Trophoblast cell (in vitro differentiated cells and primary cell): Measurements from ENCODE around the gene DHDH.

Source experiments
- DNase-seq, 2 donors: peaks; one replicate each; pipeline ENCODE4 v3.0.0-alpha.2; 2016
- H2AFZ ChIP-seq: 2 replicates; pipeline ENCODE4 v1.6.1; 2013; ENCODE audit warnings: low read length, moderate library complexity, mild to moderate bottlenecking; ENCODE audit not compliant: insufficient read depth, poor library complexity
- H2AK5ac ChIP-seq: 2 replicates; pipeline ENCODE4 v1.6.1; 2013; ENCODE audit warnings: mild to moderate bottlenecking, low read length
- H2BK120ac ChIP-seq: 2 replicates; pipeline ENCODE4 v1.6.1; 2013; ENCODE audit warnings: low read length, mild to moderate bottlenecking, moderate library complexity; ENCODE audit not compliant: insufficient read depth, poor library complexity
- H2BK12ac ChIP-seq: 2 replicates; pipeline ENCODE4 v1.6.1; 2013; ENCODE audit warnings: mild to moderate bottlenecking, low read length, moderate library complexity
- H2BK5ac ChIP-seq: 2 replicates; pipeline ENCODE4 v1.6.1; 2013; ENCODE audit warnings: low read length, low read depth, moderate library complexity, mild to moderate bottlenecking; ENCODE audit not compliant: poor library complexity
- H3K14ac ChIP-seq: 2 replicates; pipeline ENCODE4 v1.6.1; 2013; ENCODE audit warnings: mild to moderate bottlenecking, low read length
- H3K18ac ChIP-seq: 2 replicates; pipeline ENCODE4 v1.6.1; 2013; ENCODE audit warnings: mild to moderate bottlenecking, low read length
- H3K23ac ChIP-seq: 2 replicates; pipeline ENCODE4 v1.6.1; 2013; ENCODE audit warnings: low read length
- H3K27ac ChIP-seq: 2 replicates; pipeline ENCODE4 v1.5.1; 2013; ENCODE audit warnings: low read depth, mild to moderate bottlenecking, inconsistent platforms, low read length, moderate library complexity
- H3K27me3 ChIP-seq: 2 replicates; pipeline ENCODE4 v1.6.1; 2013; ENCODE audit warnings: inconsistent platforms, mild to moderate bottlenecking, low read length, moderate library complexity; ENCODE audit not compliant: insufficient read depth
- H3K36me3 ChIP-seq, 2 experiments: 1 replicate in 1 of 2; 2 replicates in 1 of 2; pipeline ENCODE4 v1.6.1; 2013; ENCODE audit warnings: low read length in 2 of 2, mild to moderate bottlenecking in 2 of 2, moderate library complexity in 1 of 2; ENCODE audit not compliant: insufficient read depth in 2 of 2, control insufficient read depth in 1 of 2
- H3K4ac ChIP-seq: 2 replicates; pipeline ENCODE4 v1.6.1; 2013; ENCODE audit warnings: low read depth, mild to moderate bottlenecking, low read length, moderate library complexity
- H3K4me1 ChIP-seq, 2 experiments: 1 replicate in 1 of 2; 2 replicates in 1 of 2; pipeline ENCODE4 v1.6.1; 2013; ENCODE audit warnings: low read length in 2 of 2, mild to moderate bottlenecking in 2 of 2, moderate library complexity in 1 of 2; ENCODE audit not compliant: insufficient read depth in 2 of 2, control insufficient read depth in 1 of 2
- H3K4me2 ChIP-seq: 2 replicates; pipeline ENCODE4 v1.6.1; 2013; ENCODE audit warnings: inconsistent platforms, mild to moderate bottlenecking, low read length, moderate library complexity
- H3K4me3 ChIP-seq: 2 replicates; pipeline ENCODE4 v1.5.1; 2013; ENCODE audit warnings: mild to moderate bottlenecking, low read depth, low read length, inconsistent platforms
- H3K79me1 ChIP-seq: one replicate; pipeline ENCODE4 v1.6.1; 2013; ENCODE audit warnings: low read length
- H3K79me2 ChIP-seq: 2 replicates; pipeline ENCODE4 v1.6.1; 2013; ENCODE audit warnings: low read length, mild to moderate bottlenecking; ENCODE audit not compliant: control insufficient read depth, insufficient read depth, poor library complexity
- H3K9ac ChIP-seq: 2 replicates; pipeline ENCODE4 v1.6.1; 2013; ENCODE audit warnings: mild to moderate bottlenecking, low read length
- H3K9me3 ChIP-seq: 2 replicates; pipeline ENCODE4 v1.6.1; 2013; ENCODE audit warnings: low read depth, mild to moderate bottlenecking, control low read depth, inconsistent platforms, low read length; ENCODE audit not compliant: insufficient read depth
- H4K12ac ChIP-seq: 2 replicates; pipeline ENCODE4 v1.6.1; 2013; ENCODE audit warnings: low read depth, mild to moderate bottlenecking, low read length, moderate library complexity
- H4K8ac ChIP-seq: 2 replicates; pipeline ENCODE4 v1.6.1; 2013; ENCODE audit warnings: low read depth, mild to moderate bottlenecking, low read length, moderate library complexity
- H4K91ac ChIP-seq: one replicate; pipeline ENCODE4 v1.6.1; 2013; ENCODE audit warnings: low read depth, mild to moderate bottlenecking, low read length, moderate library complexity
- WGBS: extraction: QIAGEN DNeasy Blood & Tissue Kit; methylation state at CpG from one replicate; pipeline ENCODE4 v1.1.7; 2013; ENCODE audit warnings: missing lambda C conversion rate; ENCODE audit not compliant: insufficient read length, insufficient coverage; ENCODE audit errors: extremely low coverage; 5-methylcytosine and 5-hydroxymethylcytosine counted together

The DHDH gene

GRCh38 chr19:48953990-48954594 lies 20.6 kb downstream of the DHDH start:
- WGBS: no CpG with 5 or more reads among the region's 11 CpGs
- no peaks in the 10 kb centered on the region for H3K9me3 ChIP-seq
- peak overlapping the region; percentile 66 for H3K4me2 ChIP-seq
- H3K4ac ChIP-seq: peak overlapping the region; percentile 44
- H3K27ac ChIP-seq: peak overlapping the region; percentile 5
- peaks cover 14% of the 10 kb centered on the region for H3K79me1 ChIP-seq
- H4K8ac ChIP-seq: peak overlapping the region; percentile 89
- no peak overlapping the region for H2BK12ac ChIP-seq
- no peak overlapping the region for H3K23ac ChIP-seq
- H4K12ac ChIP-seq: peak overlapping the region; percentile 55
- peaks cover 15 to 16% of the 10 kb centered on the region in 2 experiments for H3K36me3 ChIP-seq
- H2BK5ac ChIP-seq: no peak overlapping the region
- H3K79me2 ChIP-seq: peaks cover 11% of the 10 kb centered on the region
- H3K27me3 ChIP-seq: no peaks in the 10 kb centered on the region
- H3K14ac ChIP-seq: no peak overlapping the region
- DNase-seq: no peak
- H2AK5ac ChIP-seq: peak overlapping the region; percentile 15
- no peak overlapping the region for H3K4me3 ChIP-seq
- peaks cover 8 to 16% of the 10 kb centered on the region in 2 experiments for H3K4me1 ChIP-seq
- H3K18ac ChIP-seq: peak overlapping the region; percentile 23
- no peak overlapping the region for H2BK120ac ChIP-seq
- peak overlapping the region; percentile 28 for H3K9ac ChIP-seq
- H4K91ac ChIP-seq: peak overlapping the region; percentile 48
- peak overlapping the region; percentile 91 for H2AFZ ChIP-seq

GRCh38 chr19:48954595-48955307 lies 21.3 kb downstream of the DHDH start, which contains the start of gene BAX:
TSS of gene BAX (plus strand) at chr19:48954875. CDS start at chr19:48954929, 54 bp downstream.
- no peaks in the 10 kb centered on the region for H3K9me3 ChIP-seq
- H3K23ac ChIP-seq: no peak within 1 kb of the TSS
- H3K14ac ChIP-seq: peak within 1 kb of the TSS; percentile 98
- peaks cover 8 to 16% of the 10 kb centered on the region in 2 experiments for H3K4me1 ChIP-seq
- H4K8ac ChIP-seq: peak within 1 kb of the TSS; percentile 99
- H3K79me1 ChIP-seq: peaks cover 14% of the 10 kb centered on the region
- peak within 1 kb of the TSS; percentile 100 for H2BK120ac ChIP-seq
- peak within 1 kb of the TSS; percentile 95 for H4K12ac ChIP-seq
- H3K9ac ChIP-seq: peak within 1 kb of the TSS; percentile 80
- H3K27me3 ChIP-seq: no peaks in the 10 kb centered on the region
- H3K27ac ChIP-seq: peak within 1 kb of the TSS; percentile 90
- H3K79me2 ChIP-seq: peaks cover 11% of the 10 kb centered on the region
- H3K4ac ChIP-seq: peak within 1 kb of the TSS; percentile 99
- peak within 1 kb of the TSS; percentile 88 for H3K4me3 ChIP-seq
- peak within 1 kb of the TSS; percentile 66 for H3K4me2 ChIP-seq
- peaks cover 15 to 16% of the 10 kb centered on the region in 2 experiments for H3K36me3 ChIP-seq
- H3K18ac ChIP-seq: peak within 1 kb of the TSS; percentile 99
- WGBS: no CpG with 5 or more reads among the region's 71 CpGs
- H2AFZ ChIP-seq: peak within 1 kb of the TSS; percentile 91
- peak; percentile 97 to 98 for DNase-seq
- peak within 1 kb of the TSS; percentile 100 for H4K91ac ChIP-seq
- H2AK5ac ChIP-seq: peak within 1 kb of the TSS; percentile 99
- H2BK5ac ChIP-seq: peak within 1 kb of the TSS; percentile 100
- peak within 1 kb of the TSS; percentile 79 for H2BK12ac ChIP-seq

DNA sequence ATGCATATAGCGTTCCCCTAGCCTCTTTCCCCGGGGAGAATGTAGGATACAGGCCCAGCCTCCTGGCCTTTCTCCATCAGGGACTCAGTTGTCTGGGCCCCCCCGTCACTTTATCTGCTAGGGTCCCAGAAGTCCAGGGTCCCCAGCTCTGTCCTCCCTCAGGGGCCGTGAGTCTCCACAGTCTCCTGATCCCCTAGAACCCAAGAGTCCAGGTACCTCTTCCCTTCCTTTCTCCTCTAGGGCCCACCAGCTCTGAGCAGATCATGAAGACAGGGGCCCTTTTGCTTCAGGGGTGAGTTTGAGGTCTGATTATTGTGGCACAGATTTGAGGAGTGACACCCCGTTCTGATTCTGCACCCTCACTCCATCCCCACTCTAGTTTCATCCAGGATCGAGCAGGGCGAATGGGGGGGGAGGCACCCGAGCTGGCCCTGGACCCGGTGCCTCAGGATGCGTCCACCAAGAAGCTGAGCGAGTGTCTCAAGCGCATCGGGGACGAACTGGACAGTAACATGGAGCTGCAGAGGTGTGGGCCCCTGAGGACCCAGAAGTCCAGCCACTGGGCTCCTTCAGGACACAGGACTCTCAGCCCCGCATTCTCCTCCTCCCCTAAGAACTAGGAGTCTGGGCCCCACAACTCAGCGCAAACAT lies 21.9 kb downstream of the DHDH start:
- peak overlapping the region; percentile 88 for H3K4me3 ChIP-seq
- H3K4me2 ChIP-seq: peak overlapping the region; percentile 66
- H2AK5ac ChIP-seq: peak overlapping the region; percentile 99
- H4K91ac ChIP-seq: peak overlapping the region; percentile 100
- peak overlapping the region; percentile 79 for H2BK12ac ChIP-seq
- peak overlapping the region; percentile 98 for H3K14ac ChIP-seq
- H3K4me1 ChIP-seq: peaks cover 8 to 16% of the 10 kb centered on the region in 2 experiments
- H2BK5ac ChIP-seq: peak overlapping the region; percentile 100
- H3K36me3 ChIP-seq: peaks cover 15 to 16% of the 10 kb centered on the region in 2 experiments
- peak overlapping the region; percentile 99 for H3K4ac ChIP-seq
- H3K79me2 ChIP-seq: peaks cover 11% of the 10 kb centered on the region
- DNase-seq: no peak
- WGBS: no CpG with 5 or more reads among the region's 16 CpGs
- H3K79me1 ChIP-seq: peaks cover 14% of the 10 kb centered on the region
- H3K9me3 ChIP-seq: no peaks in the 10 kb centered on the region
- peak overlapping the region; percentile 90 for H3K27ac ChIP-seq
- peak overlapping the region; percentile 99 for H4K8ac ChIP-seq
- no peaks in the 10 kb centered on the region for H3K27me3 ChIP-seq
- H2BK120ac ChIP-seq: peak overlapping the region; percentile 100
- no peak overlapping the region for H3K23ac ChIP-seq
- peak overlapping the region; percentile 80 for H3K9ac ChIP-seq
- H2AFZ ChIP-seq: peak overlapping the region; percentile 89
- peak overlapping the region; percentile 95 for H4K12ac ChIP-seq
- peak overlapping the region; percentile 99 for H3K18ac ChIP-seq

DNA sequence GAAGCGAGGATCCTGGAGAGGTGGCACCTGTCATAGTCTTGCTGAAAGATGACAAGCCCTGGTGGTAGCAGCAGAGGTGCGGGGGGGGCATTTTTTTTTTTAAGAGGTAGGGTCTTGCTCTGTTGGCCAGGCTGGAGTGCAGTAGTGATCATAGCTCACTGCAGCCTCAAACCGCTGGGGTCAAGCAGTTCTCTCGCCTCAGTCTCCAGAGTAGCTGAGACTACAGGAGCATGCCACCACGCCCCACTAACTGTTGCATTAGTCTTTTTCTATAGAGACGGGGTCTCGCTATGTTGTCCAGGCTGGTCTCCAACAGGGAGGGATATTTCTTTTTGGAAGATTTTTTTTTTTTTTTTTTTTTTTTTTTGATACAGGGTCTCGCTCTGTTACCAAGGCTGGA lies 24.5 kb downstream of the DHDH start:
- no CpG with 5 or more reads among the region's 8 CpGs for WGBS
- Histone ChIP-seq H3K18ac (no peak overlapping the region), H2BK12ac (no peak overlapping the region), H3K4ac (no peak overlapping the region), H3K36me3 (peaks cover 15 to 26% of the 10 kb centered on the region in 2 experiments), H3K4me1 (peaks cover 18 to 26% of the 10 kb centered on the region in 2 experiments), H2AK5ac (no peak overlapping the region), H3K14ac (no peak overlapping the region), H4K91ac (no peak overlapping the region), H3K27ac (no peak overlapping the region), H3K4me2 (no peak overlapping the region), H3K23ac (no peak overlapping the region), H3K27me3 (no peaks in the 10 kb centered on the region), H3K79me2 (peaks cover 13% of the 10 kb centered on the region), H3K79me1 (peaks cover 22% of the 10 kb centered on the region), H3K9ac (no peak overlapping the region), H3K4me3 (no peak overlapping the region), H2BK5ac (no peak overlapping the region), H2AFZ (no peak overlapping the region), H3K9me3 (no peaks in the 10 kb centered on the region), H4K8ac (no peak overlapping the region), H2BK120ac (no peak overlapping the region), H4K12ac (no peak overlapping the region)
- no peak for DNase-seq
